ENCODE data around the gene RPL38.

RPL38 gene

DNA sequence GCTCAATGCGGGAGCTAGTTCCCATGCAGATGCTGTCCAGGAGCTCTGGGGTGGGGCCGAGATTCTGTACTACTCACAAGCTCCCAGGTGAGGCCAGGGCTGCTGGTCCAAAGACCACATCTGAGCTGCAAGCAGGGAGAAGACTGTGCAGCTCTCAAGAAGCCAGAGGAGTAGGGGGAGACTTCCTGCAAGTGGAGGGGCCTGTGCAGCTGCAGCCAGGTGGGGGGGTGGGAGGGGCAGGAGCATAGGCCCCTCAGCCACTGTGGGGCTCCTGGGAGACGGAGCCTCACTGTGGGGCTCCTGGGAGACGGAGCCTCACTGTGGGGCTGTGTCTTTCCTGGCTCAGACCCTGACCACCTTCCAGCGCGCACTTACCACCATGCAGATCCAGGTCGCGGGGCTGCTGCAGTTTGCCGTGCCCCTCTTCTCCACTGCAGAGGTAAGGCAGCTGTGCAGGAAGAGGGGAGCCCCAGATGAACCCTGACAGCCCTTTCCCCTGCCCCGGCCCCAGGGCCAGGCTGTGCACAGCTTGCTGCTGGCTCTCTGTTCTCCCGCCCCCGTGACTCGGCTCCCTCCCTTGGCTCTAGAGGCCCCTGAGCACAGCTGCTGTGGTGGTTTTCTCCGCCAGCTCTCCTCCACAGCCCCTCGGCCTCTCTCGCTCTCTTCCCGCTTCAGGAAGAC is 46.3 kb downstream of the RPL38 start:
- DNase-seq (ENCODE audit: low read depth in 2 of 2) = no peak

DNA sequence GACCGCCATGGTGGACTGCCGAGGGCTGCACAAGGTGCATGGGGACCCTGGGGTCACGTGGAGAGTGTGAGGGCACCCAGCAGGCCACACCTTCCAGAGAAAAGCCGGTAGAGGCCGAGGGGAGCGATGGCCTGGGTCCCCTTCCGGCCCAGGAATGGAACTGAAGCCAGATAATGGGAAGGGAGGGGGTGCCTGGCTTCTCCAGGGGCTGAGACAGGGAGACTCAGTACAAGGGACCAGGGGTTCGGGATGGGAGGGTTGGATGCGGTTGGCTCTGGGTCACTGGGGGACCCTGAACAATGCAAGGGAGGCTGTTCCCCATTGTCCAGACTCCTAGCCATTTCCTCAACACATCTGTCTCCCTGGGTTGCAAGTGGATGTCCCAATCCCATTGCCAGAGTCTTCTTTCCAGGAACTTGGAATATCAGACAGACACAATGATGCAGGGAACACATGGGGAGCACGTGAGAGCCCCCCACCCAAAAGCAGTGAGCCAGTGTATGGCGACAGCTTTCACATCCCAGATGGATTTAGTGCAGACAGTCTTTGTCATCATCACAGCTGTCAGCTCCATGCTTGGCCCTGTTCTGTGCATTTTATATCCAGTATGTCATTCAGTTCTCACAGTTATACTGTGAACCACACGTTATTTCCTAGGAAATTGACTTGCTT is 47.0 kb downstream of the RPL38 start:
- DNase-seq (ENCODE audit: low read depth in 2 of 2) = no peak

DNA sequence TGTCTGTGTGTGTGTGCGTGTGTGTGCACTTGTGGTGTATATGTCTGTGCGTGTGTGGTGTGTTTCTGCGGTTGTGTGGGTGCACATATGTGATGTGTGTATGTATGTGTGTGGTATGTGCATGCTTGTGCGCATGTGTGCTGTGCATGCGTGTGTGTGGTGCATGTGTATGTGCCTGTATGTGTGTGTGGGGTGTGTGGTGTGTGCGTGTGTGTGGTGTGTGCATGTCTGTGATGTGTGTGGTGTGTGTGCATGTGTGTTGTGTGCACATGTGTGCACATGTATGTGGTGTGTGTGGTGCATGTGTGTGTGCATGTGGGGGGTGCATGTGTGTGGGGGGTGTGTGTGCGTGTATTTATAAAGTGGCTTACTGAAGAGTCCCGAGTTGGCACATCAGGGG is 47.6 kb downstream of the RPL38 start:
- no peak for DNase-seq (ENCODE audit: low read depth in 2 of 2)

DNA sequence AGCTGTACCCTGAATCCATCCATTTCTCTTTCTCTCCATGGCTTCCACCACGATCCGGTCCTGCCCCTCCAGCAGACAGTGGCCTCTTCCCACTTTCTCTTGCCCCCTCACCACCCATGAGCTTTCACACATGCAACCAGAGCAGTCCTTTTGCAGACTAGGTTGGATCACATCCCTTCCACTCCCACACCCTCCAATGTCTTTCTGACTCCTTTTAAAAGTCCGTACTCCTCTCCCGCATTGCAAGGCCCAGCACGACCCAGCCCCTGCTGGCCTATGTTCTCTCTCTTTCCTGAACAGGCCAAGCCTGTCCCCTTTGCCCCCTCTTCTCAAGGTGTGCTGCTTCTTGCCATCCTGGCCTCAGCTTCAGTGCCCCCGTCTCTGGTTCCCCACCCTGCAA is 48.1 kb downstream of the RPL38 start:
- DNase-seq (ENCODE audit: low read depth in 2 of 2) = no peak

DNA sequence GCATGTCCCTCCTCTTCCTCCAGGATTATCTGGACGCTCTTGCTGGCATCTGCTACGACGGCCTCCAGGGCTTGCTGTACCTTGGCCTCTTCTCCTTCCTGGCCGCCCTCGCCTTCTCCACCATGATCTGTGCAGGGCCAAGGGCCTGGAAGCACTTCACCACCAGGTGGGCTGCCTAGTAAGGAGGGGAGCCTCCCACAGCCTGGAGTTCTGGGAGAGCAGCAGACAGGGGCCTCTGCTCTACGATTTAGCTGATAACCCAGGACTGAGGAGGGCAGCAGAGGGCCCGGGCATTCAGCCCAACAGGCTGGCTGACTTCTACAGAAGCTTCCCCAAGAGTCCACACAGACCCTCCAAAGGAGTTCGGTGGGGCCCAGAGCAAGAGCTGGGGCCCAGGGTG is 48.7 kb downstream of the RPL38 start:
- no peak for DNase-seq (ENCODE audit: low read depth in 2 of 2)

DNA sequence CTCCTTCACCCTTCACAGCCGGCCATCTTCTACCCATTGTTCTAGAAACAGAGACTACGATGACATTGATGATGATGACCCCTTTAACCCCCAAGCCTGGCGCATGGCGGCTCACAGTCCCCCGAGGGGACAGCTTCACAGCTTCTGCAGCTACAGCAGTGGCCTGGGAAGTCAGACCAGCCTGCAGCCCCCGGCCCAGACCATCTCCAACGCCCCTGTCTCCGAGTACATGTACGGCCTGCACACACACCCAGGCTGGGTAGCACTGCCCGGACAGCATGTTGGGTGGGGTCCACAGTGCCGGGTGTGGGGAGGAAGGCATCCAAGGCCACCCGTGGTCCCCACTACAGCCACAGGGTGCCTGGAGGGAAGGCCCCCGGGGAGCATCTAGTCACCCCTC is 49.6 kb downstream of the RPL38 start:
- no peak for DNase-seq (ENCODE audit: low read depth in 2 of 2)

DNA sequence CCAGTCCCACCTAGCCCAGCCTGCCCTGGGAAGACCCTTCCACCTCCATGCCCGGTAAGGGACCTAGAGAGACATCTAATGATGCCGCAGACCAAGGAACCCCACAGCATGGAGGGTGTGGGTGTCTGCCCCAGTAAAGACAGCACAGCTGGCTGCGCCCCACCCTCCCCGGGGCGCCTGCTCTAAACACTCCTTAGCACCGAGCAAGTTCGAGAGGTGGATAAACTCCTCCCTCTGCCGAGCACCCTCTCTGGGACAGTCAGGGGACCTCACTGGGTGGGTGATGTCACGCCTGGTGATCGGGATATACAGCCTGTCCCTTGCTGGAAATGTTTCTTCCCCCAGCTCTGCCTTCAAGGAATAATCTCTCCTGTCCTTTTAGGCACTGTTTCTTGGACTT is 53.8 kb downstream of the RPL38 start:
- DNase-seq (ENCODE audit: low read depth in 2 of 2) = no peak

DNA sequence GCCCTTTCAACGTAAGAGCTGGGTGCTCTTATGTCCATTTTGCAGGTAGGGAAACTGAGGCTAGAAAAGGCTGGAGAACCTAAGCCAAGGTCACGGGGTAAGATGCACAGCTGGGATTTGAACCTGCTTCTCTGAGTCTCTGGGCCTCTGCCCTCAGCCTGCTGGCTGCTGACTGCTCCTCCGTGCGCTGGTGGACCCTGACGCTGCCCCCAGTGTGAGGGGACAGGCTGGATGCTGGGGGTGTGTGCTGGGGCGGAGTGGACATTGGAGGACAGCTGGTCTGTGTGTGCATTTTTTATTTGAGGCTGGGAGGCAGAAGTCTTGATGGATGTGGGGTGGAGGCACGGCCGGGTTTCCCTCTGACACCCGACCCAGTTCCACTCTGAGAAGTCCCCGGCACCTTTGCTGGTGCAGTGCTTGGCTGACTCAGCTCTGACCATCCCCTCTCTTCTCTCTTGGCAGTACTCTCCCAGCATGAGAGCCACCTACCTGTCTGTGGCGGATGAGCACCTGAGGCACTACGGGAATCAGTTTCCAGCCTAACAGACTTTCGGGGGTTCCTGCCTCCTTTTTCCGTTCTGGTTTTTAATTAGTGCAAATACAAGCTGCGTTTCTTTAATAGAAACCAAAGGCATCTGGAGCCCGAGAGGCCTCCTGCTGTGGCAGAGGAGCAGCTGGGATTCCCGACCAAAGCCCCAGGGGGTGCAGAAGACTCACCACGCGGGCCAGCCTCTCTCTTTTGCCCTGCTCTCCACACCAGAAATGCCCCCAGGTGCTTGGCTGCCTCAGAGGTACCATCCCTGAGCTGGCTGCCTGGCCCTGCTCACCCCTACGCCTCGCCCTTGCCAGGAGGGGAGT is 56.4 kb downstream of the RPL38 start:
- DNase-seq (ENCODE audit: low read depth in 2 of 2) = no peak
